Stimulated activated CD4-positive, alpha-beta T cell treated with anti-CD3 and anti-CD28 coated beads, Interleukin-12 subunit alpha, Interleukin-12 subunit beta, amount 100 ng/mL, for 24 hours (primary cell): ENCODE results near the gene CAVIN3.

ENCODE experiments used
- DNase-seq, 2 experiments: peaks; one replicate each; pipeline ENCODE4 v3.0.0-alpha.2; 2020; ENCODE audit warnings: low read depth in 2 of 2

The CAVIN3 gene, protein sequence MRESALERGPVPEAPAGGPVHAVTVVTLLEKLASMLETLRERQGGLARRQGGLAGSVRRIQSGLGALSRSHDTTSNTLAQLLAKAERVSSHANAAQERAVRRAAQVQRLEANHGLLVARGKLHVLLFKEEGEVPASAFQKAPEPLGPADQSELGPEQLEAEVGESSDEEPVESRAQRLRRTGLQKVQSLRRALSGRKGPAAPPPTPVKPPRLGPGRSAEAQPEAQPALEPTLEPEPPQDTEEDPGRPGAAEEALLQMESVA

GRCh38 chr11:6320411-6321155 is at the start of gene CAVIN3:
CAVIN3 (minus strand) TSS chr11:6320501; CDS start chr11:6320476, 25 bp downstream.
- DNase-seq: peak; percentile 40 to 86

GRCh38 chr11:6365659-6366058 is 45.4 kb upstream of the CAVIN3 start:
- DNase-seq: no peak

DNA sequence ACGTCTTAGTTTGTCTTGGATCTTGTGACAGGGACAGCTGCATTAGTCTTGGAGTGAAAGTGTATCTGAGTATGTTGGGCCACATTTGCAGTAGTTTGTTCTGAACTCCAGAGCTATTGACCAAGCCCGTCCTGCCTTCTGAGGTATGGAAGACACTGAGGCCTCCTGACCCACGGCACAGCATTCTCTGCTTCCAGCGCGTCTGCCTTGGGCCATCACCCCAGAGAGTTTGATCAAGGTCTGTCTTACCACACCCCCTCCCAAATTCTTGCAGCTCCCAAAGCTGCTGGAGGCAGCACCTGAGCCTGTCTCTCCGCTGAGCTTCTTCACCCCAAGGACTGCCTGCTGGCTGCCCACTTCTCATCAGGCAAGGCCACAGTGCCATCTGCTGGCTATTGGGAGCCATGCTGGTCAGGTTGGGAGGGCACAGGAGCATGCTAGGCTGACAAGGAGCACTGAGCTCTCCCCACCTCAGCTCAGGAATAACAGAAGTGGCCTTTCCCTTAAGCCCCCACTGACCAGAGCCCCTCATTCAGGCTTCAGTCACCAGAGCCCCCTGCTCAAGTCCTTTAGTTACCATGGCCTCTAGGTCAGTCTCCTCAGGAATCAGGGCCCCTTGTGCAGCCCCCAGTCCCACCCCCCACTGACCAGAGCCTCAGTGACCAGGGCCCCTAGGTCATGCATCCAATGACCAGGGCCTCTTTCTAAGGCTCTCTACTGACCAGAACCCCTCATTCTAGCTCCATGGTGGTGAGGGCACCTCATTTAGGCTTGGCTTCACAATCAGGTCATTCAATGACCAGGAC is 42.8 kb upstream of the CAVIN3 start:
- DNase-seq: peak; percentile 52 to 69

DNA sequence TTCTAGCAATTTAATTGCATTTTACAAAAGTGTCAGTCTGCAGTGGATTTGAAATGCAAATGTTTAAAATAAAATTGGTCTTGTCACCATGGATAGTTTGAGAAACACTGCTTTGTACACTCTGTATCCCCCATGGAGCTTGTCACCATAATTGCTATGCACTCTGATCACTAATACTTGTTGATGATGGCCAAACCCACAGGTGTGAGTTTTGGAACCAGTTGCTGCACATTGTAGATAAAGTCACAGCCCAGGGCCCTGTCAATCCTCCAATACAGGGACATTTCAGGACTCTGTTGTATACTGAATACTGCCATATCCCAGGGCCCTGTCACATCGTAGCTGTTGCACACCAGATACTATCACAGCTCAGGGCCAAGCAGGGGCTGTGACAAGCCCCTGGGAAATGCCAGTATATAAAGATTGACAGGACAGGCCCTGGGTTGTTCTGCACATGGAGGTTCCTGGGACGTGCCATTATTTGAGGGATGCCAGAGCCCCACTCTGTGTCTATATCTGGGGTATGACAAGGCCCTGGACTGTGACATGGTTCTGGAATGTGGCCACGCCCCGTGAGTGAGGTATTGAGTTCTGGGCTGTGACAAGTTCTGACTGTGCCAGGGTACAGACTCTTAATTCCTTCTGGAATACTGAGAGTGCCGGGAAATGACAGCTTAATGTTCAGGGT is 42.0 kb upstream of the CAVIN3 start:
- no peak for DNase-seq

DNA sequence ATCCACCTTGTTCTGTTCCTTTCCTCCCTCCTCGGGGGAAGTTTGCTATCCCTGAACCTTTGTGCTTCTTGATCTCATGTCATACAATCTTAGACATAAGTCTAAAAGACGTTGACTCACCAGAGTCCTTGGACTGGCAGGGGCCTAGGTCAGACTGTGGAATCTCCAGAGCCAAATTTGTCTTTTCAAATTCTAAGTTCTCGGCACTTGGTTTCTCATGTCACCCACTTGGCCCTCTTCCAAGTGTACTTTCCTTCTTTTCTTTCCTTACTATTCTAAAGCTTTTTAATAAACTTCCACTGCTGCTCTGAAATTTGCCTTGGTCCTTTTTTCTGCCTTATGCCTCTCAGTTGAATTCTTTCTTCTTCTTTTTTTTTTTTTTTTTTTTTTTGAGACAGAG is 39.9 kb upstream of the CAVIN3 start:
- no peak for DNase-seq

DNA sequence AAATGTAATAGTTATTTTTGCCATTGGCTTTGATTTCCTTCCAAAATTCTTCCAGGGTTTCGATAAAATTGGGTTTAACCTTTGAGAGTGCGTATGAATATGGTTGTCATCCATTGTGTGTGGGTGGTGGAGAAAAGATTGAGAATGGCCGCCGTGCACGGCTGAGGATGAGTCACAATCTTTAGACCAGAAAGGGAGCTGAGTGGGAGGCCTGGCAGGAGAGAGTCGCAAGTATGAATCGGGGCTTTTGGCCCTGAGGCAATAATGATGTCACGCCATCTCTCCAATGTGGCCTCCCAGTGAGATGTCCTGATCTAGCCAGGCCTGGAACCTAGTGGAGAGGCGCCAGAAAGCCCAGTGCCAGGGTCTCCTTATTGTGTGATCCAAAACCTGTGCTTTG is 36.9 kb upstream of the CAVIN3 start:
- DNase-seq: peak in 1 of 2 experiments; percentile 44

DNA sequence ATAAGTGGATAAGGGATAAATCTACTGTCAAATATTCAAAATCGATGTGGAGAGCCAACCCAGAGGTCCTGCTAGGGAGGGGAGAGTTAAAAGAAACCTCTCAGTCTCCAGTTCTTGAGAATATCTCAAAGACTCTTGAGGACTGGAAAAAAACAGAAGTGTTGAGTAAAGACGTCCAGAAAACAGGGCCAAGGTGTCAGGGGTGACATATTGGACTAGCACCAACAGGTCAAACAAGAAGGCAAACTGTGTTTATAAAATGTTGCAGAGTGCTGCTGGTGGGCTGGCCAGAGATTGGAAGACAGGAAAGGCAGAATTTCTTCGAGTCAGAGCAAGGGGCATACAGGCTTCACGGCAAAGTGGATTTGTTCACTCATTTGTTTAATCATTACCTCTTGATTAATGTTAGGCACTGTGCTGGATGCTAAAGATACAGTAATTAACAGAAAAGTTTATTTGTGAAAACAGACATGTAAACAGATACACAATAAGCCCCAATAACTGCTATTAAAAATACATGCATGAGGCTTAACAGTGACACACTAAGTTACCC is 36.3 kb upstream of the CAVIN3 start:
- no peak for DNase-seq

DNA sequence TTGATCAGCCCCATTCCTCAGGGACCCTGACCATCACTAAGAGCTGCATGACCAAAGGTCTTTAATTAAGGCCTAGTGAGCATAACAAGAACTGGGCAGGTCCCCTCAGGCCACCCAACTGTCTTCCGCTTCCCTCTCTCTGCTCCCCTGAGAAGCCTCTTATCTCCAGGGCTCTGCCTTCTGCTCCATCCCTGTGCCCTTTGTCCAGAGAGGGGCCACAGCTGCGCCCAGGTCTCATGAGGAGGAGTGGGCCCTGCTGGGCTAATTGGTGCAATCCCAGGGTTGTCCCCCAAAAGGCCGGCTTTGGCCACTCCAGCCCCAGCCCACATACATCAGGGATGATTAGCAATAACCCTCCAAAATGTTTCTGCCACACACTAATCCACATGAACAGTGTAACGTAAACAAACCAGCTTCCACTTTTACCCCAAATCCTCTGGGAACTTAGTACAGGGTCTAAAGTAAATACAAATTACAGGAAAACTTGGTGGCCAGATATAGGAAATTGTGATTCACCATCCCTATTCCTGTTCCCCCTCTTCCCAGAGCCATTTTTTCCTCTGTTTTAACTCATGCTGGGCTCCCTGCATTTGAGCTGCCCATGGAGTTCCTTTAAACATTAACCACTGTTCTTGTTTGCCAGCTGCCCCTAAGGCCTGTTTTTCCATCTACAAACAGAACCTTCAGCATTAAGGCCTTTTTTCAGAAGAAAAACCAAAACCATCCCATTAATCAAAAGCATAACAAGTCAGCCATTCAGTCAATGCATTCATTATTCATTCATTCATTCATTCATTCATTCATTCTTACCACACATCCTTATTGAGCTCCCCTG is 34.6 kb upstream of the CAVIN3 start:
- DNase-seq: no peak

DNA sequence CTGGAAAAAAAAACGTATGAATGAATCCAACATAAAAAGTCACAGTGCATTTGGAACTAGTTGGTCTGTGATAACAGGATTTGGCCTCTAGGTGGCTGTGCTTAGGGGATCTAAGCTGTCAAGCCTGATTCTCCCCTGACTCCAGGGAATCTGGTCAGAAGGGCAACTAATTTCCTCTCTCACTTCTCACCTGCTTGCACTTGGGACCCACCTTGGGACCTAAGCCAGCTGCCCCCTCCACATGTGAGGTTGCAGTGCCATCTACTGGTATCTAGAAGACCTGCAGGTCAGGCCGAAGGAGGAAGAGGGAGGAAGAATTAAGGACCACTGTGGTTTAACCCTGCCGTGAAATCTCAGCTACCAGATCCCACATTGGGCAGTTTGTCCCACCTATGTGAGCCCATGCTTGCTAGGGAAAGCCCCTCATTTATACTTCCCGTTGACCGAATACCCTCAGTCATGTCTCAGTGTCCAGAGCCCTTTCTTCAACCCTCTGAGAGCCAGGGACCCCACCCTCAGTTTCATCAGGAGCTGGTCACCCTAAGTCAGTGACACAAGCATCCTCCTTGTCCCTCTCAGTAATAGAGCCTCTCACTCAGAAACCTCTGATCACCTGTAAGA is 33.2 kb upstream of the CAVIN3 start:
- DNase-seq: peak; percentile 34 to 44

- DNase-seq: peak in 1 of 2 experiments; percentile 9
Observed at GRCh38 chr11:6351782-6352382, 31.6 kb upstream of the CAVIN3 start.

DNA sequence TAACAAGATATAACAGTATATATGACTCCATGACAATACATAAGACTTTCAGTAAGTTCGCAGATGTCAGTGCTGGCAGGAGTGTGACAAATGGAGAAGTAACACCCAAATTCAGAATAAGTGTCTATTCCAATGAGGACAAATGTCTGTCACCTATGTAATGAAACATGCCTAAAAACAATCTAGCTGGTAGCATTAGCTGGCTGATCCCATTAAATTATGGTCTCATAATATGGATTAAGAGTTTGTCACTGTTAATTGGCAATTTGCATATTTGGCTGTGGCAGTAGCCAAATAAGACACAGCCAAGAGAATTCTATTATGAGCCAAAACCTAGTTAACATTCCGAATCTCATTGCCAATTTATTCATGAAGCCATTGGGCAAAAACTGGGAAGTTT is 30.2 kb upstream of the CAVIN3 start:
- no peak for DNase-seq

- no peak for DNase-seq
Observed at GRCh38 chr11:6350043-6350442, 29.7 kb upstream of the CAVIN3 start.

DNA sequence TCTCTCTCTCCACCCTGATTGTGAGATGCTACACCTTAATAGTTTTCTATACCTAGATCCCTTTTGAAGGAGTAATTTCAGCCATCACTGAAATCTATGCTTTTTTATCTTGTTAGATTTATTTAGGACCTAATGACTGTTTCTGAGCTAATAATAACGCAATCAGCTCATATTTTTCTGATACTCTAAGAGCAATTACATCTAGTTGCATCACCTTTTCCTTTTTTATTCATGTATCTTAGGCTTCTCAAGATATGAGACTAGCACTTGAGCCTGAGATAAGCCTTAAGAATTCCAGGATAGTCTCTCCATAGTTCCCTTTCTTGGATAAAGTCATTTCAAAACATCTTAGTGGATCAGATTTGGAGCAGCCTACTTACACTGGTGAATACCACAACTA is 25.1 kb upstream of the CAVIN3 start:
- DNase-seq: no peak

- DNase-seq: no peak
Observed at GRCh38 chr11:6336293-6336692, 16.0 kb upstream of the CAVIN3 start.

DNA sequence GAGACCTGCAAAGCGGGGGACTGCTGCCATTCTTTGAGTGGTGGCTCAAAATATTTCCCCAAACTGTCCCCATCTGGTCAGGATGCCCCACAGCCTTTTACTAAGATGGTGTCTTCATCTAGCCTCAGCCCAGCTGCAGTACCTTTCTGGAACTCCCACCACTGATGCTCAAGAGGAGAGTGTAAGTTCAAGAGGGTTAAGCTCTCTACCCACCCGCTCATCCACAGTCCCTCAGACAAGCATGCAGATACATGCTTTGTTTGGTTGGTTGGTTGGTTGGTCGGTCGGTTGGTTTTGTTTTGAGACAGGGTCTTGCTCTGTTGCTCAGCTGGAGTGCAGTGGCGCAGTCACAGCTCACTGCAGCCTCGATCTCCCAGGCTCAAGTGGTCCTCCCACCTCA is 14.5 kb upstream of the CAVIN3 start:
- DNase-seq: no peak

DNA sequence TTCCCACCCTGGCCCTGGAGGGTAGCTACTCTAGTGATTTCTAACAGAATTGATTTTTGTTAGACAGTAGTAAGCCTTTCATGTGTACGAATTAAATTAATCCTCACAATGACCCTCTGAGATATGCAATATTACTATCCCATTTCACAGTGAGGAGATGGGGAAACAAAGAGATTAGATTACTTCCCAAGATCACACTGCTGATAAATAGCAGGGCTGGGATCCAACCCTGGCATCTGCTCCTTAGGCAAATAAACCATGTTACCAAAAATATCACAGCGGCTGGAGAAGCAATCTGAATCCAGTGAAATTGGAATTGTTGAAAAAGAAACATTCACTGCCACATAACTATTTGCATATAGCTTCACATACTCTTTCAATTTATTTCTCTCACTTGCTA is 12.8 kb upstream of the CAVIN3 start:
- DNase-seq: no peak

DNA sequence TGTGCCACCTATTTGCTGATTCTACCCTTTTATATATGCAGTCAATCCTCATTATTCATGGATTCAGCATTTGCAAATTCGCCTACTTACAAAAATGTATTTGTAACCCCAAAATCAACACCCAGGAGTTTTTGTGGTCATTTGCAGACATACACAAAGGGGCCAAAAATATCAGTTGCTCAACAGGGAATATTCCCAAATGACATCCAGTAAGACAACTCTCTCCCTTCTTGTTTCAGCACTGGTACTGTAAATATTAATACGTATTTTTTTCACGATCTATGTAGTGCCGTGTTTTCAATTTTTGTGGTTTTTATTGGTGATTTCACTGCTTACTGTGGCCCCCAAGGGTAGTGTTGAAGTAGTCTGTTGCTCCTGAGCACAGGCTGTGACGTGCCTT is 11.8 kb upstream of the CAVIN3 start:
- DNase-seq: no peak

DNA sequence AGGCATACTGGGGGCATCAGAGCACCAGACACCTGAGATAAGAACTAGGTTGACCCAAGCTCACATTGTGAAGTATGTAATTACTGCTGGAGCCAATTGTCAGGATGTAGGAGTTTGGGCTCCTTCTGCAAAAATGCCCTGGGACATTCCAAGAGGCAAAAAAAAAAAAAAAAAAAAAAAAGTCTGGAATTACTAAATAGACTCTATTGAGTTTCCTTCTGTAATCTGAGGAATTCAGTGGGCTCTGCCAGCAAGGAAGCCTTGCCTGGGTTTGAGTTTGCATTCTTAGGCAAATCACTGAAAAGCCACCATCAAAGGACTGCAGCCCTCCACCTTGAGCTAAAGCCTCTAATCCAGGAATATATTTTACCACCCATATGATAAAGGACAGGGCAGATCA is 8.0 kb upstream of the CAVIN3 start:
- no peak for DNase-seq

GRCh38 chr11:6327806-6328205 is 7.5 kb upstream of the CAVIN3 start:
- DNase-seq: no peak

DNA sequence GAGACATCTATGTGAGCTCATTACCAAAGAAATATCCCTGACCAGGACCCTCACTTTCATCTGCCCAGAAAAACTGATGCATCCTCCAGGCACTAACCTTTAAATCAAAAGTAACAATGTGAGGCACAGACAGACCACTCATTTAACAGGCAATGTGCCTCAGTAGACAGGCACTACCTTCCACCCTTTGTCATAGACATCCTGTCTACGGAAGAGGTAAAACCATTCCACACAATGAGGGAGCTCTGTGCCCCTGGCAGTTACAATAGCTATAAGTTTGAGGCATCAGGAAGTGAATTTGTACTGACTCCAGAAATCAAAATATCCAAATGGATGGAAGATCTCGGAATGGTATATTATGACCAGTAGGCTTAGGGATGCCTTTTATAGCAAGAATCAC is 6.7 kb upstream of the CAVIN3 start:
- no peak for DNase-seq
